Breast epithelium (tissue), 4 donors: ENCODE data around the gene AP5S1. TPM values are rescaled to one million over a fixed set of nuclear protein-coding genes. Genes with fewer than 3 reads are reported as not detected.

ENCODE experiments used
- DNase-seq, 2 donors: peaks; one replicate each; pipeline ENCODE4 v3.0.0-alpha.2; 2019; ENCODE audit warnings: low spot score in 2 of 2
- H3K27ac ChIP-seq, 2 donors: fragments of 200-600 bp; sonication (generic) in 1 of 2; one replicate each; pipeline ENCODE4 v1.5.1; 2016 to 2019; ENCODE audit warnings: mild to moderate bottlenecking in 1 of 2
- H3K27me3 ChIP-seq, 2 donors: fragments of 200-600 bp; sonication (generic) in 1 of 2; one replicate each; pipeline versions ENCODE4 v1.5.1 to v1.6.0; 2017 to 2019; ENCODE audit warnings: control low read depth in 1 of 2, mild to moderate bottlenecking in 1 of 2
- H3K36me3 ChIP-seq: fragments of 200-600 bp; one replicate; pipeline ENCODE4 v1.5.1; 2019
- H3K4me1 ChIP-seq, 2 donors: fragments of 200-600 bp; sonication (generic); one replicate each; pipeline ENCODE4 v1.5.1; 2016 to 2019; ENCODE audit warnings: control low read depth in 1 of 2
- H3K4me3 ChIP-seq, 3 donors: fragments of 200-600 bp; sonication (generic); 1 replicate in 2 of 3; 2 replicates in 1 of 3; pipeline ENCODE4 v1.5.1; 2016 to 2019; ENCODE audit warnings: mild to moderate bottlenecking in 3 of 3, moderate library complexity in 2 of 3
- H3K9me3 ChIP-seq, 2 donors: fragments of 200-600 bp; sonication (generic) in 1 of 2; one replicate each; pipeline ENCODE4 v1.5.1; 2016 to 2019; ENCODE audit warnings: control low read depth in 1 of 2
- CTCF ChIP-seq, 3 donors: fragments of 450-650 bp; IDR thresholded peaks; one replicate each; pipeline ENCODE4 v1.5.1; 2016 to 2017; ENCODE audit warnings: antibody characterized with exemption in 3 of 3, mild to moderate bottlenecking in 3 of 3, moderate library complexity in 3 of 3
- POLR2A ChIP-seq: fragments of 450-650 bp; IDR thresholded peaks from one replicate; pipeline ENCODE4 v1.6.1; 2016; ENCODE audit warnings: antibody characterized with exemption, mild to moderate bottlenecking, moderate library complexity
- POLR2AphosphoS5 ChIP-seq, 3 donors: sonication (generic); formaldehyde crosslinking; IDR thresholded peaks; one replicate each; pipeline ENCODE4 v1.6.1; 2017; ENCODE audit warnings: antibody characterized with exemption in 3 of 3
- intact Hi-C: fragments of 100-400 bp; cut with DNase I; formaldehyde crosslinking; loops from one replicate; pipeline ENCODE4 v1.15.1; 2023; ENCODE audit warnings: low total_unique reads
- total RNA-seq, 3 donors: library from RNA; depleted of rRNA; stranded (reverse); fragments of >200 nt; gene quantifications; one replicate each; pipeline ENCODE4 v1.1.0, GENCODE V29; 2016

Gene AP5S1
- total RNA-seq, 3 donors from 2014 or later, result 11.1 to 13.8 (median 11.8) TPM

GRCh38 chr20:3796477-3797225 lies 23.7 kb upstream of the AP5S1 start:
- Histone ChIP-seq H3K9me3 (no peaks in the 10 kb centered on the region), H3K4me3 (peak overlapping the region; percentile 59 to 93 (median 69)), H3K27me3 (no peaks in the 10 kb centered on the region), H3K36me3 (no peaks in the 10 kb centered on the region), H3K4me1 (peaks cover 0 to 8% of the 10 kb centered on the region in 2 donors), H3K27ac (peak overlapping the region; percentile 97 to 100)
- TF ChIP-seq POLR2A (no peak), POLR2AphosphoS5 (IDR thresholded peaks at IDR 0.05) (no peak), CTCF (IDR thresholded peaks at IDR 0.05) (no peak)
- intact Hi-C loops, result no loop called here
- no peak for DNase-seq

GRCh38 chr20:3797226-3797545 lies 23.2 kb upstream of the AP5S1 start:
- TF ChIP-seq CTCF (IDR thresholded peaks at IDR 0.05) (no peak), POLR2AphosphoS5 (IDR thresholded peaks at IDR 0.05) (no peak), POLR2A (no peak)
- Histone ChIP-seq H3K9me3 (no peaks in the 10 kb centered on the region), H3K4me1 (peaks cover 0 to 8% of the 10 kb centered on the region in 2 donors), H3K36me3 (no peaks in the 10 kb centered on the region), H3K27me3 (no peaks in the 10 kb centered on the region), H3K27ac (peak overlapping the region; percentile 26 to 97), H3K4me3 (peak overlapping the region; percentile 59 to 93 (median 69))
- intact Hi-C loops, result no loop called here
- no peak for DNase-seq

- intact Hi-C loops, result no loop called here
- H3K9me3 ChIP-seq, result no peaks in the 10 kb centered on the region
- peaks cover 0 to 12% of the 10 kb centered on the region in 2 donors for H3K4me1 ChIP-seq
- H3K27me3 ChIP-seq, result no peaks in the 10 kb centered on the region
- TF ChIP-seq POLR2A (no peak), CTCF (IDR thresholded peaks at IDR 0.05) (no peak), POLR2AphosphoS5 (IDR thresholded peaks at IDR 0.05) (no peak)
- peak overlapping the region; percentile 59 to 93 (median 69) for H3K4me3 ChIP-seq
- no peaks in the 10 kb centered on the region for H3K36me3 ChIP-seq
- H3K27ac ChIP-seq, result peak overlapping the region; percentile 26 to 97
- no peak for DNase-seq
Observed at GRCh38 chr20:3797592-3798372, 22.6 kb upstream of the AP5S1 start.

GRCh38 chr20:3798373-3798768 lies 22.0 kb upstream of the AP5S1 start:
- H3K27me3 ChIP-seq, result no peaks in the 10 kb centered on the region
- H3K9me3 ChIP-seq, result no peaks in the 10 kb centered on the region
- no peak overlapping the region for H3K4me3 ChIP-seq
- peaks cover 0 to 12% of the 10 kb centered on the region in 2 donors for H3K4me1 ChIP-seq
- no peaks in the 10 kb centered on the region for H3K36me3 ChIP-seq
- no peak overlapping the region for H3K27ac ChIP-seq
- intact Hi-C loops, result no loop called here
- DNase-seq, result no peak
- TF ChIP-seq POLR2A, result no peak
- TF ChIP-seq POLR2AphosphoS5 (IDR thresholded peaks at IDR 0.05), result no peak
- TF ChIP-seq CTCF (IDR thresholded peaks at IDR 0.05), result no peak

- no peak for DNase-seq
- H3K27me3 ChIP-seq, result no peaks in the 10 kb centered on the region
- no peak overlapping the region for H3K4me3 ChIP-seq
- H3K36me3 ChIP-seq, result no peaks in the 10 kb centered on the region
- intact Hi-C loops, result no loop called here
- H3K4me1 ChIP-seq, result peaks cover 0 to 12% of the 10 kb centered on the region in 2 donors
- H3K9me3 ChIP-seq, result no peaks in the 10 kb centered on the region
- TF ChIP-seq POLR2A (no peak), POLR2AphosphoS5 (IDR thresholded peaks at IDR 0.05) (no peak), CTCF (IDR thresholded peaks at IDR 0.05) (no peak)
- peak overlapping the region; percentile 25 to 48 for H3K27ac ChIP-seq
Observed at GRCh38 chr20:3798908-3799248, 21.5 kb upstream of the AP5S1 start.
